Stimulated activated CD8-positive, alpha-beta memory T cell treated with anti-CD3 and anti-CD28 coated beads, Interleukin-7, amount 100 ng/mL, for 24 hours (primary cell): ENCODE results near the gene SBF2.
"Not testable (repeated sequence)": the region's sequence is repeated elsewhere in the genome, so short reads cannot be mapped to it uniquely, and the experiment has no call there.

Experiments used
- DNase-seq: peaks from one replicate; pipeline ENCODE4 v3.0.0-alpha.2; 2020; ENCODE audit warnings: low read depth

The SBF2 gene

DNA sequence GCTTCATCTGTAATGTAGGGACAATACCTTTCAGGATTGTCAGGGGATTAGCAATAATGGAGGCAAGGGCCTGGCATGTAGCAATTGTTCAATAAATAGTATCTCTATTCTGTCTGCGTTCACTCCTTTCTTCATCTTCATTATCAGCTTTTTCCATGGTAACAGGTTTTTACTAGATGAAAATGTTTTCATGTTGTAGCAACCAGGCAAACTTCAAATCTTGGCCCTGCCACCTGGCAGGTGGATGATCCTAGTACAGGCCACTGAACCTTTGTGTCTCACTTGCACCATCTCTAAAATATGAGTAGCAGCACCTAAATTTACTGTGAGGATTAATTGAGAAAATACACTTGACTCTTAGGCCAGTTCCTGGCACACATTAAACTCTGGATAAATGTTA, 546.8 kb downstream of the SBF2 start:
- no peak for DNase-seq

DNA sequence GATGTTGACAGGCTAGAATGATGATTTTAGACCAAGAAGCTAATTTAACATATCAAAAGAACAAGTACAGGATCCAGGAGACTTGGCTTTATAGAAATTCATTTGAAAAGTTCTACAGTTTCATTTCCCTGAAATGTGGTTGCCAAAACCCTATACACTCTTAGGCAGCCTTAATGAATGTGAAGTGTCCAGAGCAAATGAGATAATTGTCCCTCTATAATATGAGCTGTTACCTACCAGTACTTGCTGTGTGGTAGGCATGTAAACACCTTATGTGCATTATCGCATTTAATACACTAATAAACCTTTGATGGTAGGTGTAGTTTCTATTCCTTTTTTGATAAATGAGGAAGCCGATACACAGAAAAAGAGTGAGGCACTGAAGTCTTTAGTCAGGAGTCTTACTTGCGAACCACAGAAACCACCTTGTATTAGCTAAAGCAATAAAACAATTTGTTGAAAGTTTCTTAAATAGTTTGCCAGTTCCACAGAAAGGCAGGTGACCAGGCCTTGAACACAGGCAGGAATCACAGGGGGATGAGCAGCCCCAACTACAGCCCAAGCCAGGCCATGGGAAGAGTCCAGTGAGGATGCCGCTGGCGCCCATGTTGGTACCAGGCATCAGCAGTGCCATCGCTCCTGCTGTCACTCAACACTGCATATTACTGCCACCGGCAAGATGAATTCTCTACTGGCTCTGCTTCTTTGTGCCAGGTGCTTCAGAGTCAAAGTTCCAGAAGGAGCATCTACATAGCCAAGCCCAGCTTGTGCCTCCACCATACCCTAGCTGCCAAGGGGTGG, 548.4 kb downstream of the SBF2 start:
- no peak for DNase-seq

DNA sequence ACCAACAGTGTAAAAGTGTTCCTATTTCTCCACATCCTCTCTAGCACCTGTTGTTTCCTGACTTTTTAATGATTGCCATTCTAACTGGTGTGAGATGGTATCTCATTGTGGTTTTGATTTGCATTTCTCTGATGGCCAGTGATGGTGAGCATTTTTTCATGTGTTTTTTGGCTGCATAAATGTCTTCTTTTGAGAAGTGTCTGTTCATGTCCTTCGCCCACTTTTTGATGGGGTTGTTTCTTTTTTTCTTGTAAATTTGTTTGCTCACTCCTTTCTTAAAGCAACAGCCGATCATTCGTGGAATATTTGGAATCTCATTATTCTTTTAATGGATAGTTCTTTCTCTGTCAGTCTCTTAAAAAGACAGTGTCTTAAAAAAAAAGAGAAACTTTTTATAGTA, 550.5 kb downstream of the SBF2 start:
- DNase-seq: not testable (repeated sequence)

DNA sequence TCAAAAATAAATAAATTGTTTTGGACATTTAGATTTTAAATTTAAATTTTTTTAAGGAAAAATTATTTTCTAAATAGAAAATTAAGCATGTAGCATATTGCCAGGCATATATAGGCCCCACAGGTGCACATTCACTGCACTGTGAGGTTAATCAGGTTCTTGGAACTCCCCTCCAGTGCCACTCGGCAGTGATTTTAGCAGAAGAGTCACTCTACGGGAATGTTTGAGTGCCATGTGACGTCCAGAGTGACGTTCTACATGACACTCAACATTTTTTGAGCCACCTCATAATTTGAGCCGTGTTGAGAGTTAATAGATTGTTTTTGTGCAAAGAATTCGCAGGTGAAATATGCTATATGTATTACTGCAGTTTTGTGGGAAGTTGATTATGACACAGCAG, 552.8 kb downstream of the SBF2 start:
- DNase-seq: no peak

DNA sequence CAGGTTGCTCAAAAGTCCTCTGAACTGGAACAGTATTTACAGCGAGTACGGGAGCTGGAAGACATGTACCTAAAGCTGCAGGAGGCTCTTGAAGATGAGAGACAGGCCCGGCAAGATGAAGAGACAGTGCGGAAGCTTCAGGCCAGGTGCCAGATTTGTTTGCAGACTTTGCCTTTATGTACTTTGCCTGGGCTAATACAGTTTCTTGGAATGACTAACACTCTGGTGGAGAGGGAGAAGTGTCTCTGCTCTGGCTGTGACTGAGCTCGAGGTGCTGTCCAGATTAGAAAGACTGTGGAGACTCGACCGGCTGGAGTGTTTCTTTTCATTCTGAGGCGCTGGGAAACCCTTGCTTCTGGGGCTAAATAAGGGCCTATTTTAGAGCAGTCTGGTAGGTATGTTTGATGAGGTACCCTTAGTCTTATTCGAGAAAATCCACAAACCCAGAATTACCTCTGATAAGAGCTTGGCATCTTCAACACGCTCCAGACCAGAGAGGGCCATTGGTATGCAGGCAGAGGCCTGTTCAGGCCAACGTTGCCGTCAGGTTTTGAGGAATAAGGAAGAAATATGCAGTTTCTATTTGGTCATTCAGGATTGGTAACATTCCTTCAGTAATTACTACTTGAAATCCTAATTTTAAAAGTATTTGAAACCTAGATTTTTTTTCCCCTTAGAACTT, 553.7 kb downstream of the SBF2 start:
- no peak for DNase-seq

DNA sequence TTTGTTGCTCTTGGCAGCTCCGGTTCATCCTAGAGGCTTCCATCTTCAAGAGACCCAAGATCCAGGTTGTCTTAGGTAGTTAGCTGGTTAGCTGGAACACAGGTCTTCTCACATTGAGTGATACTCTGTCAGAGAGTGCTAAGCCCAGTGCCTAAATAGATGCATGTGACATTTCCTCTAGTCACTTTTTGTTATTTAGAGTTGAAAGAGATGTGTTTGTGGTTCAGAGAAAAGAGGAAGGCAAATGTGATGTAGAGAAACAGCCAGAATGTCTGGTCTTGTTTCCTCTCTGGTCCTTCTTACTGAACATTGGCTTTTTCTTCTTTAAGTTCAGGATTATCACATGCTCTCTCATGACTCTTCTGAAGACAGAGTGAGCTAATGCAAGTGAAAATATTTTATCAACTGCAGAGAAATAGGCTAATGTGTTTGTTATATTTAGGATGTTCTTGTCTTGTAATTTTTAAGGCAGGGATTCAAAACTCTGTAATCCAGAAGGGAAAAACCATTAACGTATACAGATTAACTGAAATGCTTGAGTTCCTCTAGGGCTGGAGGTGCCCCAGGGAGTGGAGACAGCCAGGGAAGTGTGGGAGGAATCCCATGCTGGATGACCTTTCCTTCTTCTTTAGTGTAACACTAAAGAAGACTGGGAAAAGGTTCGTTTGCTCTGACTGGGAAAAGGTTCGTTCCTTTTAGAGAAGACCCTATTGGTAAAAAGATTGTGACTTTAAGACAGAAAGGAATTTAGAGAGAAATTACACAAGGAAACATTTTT, 554.7 kb downstream of the SBF2 start:
- DNase-seq: no peak

DNA sequence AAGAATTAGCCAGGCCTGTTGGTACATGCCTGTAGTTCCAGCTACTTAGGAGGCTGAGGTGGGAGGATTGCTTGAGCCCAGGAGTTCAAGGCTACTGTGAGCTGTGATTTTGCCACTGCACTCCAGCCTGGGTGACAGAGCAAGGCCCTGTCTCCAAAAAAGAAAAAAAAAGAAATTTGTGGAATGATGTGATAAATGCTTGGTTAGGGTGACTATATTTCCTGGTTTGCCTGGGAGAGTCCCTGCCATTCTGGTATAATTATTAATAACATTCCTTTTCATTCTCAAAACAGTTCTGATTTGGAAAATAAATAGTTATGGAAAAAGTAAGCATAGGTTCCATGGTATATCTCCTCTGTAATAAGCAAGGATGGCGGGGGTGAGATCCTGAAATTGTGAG, 555.3 kb downstream of the SBF2 start:
- no peak for DNase-seq

DNA sequence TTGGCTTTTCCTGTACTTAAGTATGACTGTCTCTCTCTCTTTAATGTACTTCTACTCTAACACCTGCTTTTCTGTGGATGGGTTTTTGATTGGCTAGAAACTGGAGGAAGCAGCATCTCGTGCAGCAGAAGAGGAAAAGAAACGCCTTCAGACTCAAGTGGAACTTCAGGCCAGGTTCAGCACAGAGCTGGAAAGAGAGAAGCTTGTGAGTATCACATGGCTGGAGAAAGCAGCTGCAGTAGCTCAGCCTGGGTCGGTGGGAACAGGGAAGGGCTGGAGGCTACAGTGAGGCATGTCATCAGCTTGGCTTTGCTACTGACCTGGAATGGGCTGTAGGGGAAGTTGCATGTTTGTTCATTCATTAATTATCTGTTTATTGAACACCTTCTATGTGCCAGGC, 555.9 kb downstream of the SBF2 start:
- no peak for DNase-seq

DNA sequence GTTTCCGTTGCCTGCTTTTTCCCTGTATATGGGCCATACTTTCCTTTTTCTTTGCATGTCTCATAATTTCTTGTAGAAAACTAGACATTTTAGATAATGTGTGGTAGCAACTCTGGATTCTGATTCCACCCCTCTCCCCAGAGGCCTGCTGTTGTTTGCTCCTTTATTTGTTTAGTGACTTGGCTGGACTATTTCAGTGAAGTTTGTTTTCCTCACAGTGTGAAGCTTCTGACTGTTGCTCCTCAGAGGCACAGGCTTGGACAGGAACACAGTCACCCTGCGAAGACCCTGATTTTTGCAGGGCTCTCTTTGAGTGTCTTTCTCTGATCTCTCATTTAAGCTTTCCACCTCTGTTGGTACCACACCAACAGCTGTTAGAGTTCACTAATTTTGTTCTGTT, 557.7 kb downstream of the SBF2 start:
- no peak for DNase-seq

DNA sequence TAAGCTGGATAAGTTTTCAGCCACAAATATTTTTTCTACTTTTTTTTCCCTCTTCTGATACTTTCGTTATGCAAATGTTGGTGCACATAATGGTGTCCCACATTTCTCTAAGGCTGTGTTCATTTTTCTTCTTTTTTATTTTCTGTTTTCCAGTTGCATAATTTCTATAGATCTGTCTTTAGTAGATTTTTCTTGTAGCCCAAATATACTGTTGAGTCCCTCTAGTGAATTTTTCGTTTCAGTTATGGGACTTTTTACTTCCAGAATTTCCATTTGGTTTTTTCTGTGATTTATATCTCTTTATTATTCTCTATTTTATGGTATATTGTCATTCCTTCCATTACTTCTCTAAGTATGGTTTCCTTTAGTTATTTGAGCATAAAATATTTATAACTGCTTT, 558.1 kb downstream of the SBF2 start:
- no peak for DNase-seq

DNA sequence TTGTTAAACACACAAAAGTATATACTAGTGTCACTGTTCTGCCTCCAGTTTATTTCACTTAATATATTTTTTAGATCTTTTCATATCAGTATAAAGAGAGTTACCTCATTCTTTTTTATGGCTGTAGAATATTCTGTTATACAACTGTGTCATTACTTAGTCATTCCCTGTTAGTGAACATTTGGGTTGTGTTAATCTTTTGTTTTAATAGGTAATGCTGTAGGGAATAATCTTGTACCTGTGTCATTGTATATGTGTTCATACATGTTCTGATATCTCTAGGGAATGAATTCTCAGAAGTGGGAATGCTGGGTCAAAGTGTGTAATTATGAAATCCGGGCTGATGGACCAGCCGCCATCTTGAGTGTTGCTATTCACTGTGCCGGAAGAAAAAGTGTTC, 558.8 kb downstream of the SBF2 start:
- no peak for DNase-seq

DNA sequence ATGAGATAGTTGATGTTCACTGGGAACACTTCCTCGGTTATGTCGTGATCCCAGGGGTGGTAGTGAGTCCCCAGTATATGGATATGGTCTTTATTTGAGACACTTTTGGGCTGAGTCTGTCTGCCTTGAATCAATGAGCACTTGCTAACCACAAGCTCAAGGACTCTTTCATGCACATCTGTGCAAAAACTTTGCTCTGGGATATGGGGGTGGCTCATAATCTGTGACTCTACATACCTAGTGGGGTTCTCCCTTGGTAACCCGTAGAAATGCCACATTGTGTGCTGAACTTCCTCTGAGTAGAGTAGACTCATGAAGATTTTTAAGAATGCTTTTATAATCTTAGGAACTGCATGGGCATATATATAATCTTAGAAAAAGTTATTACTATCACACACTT, 560.8 kb downstream of the SBF2 start:
- no peak for DNase-seq

DNA sequence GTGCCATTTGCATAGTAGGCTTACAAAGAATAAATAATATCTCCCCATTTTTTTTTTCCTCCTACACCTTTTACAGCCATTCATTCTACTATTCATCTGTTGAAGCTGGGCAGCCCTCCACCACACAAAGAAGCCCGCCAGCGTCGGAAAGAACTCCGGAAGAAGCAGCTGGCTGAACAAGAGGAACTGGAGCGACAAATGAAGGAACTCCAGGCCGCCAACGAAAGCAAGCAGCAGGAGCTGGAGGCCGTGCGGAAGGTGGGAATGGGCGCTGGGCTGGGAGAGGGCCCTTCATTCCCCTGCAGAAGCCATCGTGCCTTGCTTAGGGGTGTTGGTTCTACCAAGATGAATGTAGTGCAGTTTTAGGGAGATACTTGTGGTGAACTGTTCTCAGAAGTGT, 561.6 kb downstream of the SBF2 start:
- DNase-seq: no peak

DNA sequence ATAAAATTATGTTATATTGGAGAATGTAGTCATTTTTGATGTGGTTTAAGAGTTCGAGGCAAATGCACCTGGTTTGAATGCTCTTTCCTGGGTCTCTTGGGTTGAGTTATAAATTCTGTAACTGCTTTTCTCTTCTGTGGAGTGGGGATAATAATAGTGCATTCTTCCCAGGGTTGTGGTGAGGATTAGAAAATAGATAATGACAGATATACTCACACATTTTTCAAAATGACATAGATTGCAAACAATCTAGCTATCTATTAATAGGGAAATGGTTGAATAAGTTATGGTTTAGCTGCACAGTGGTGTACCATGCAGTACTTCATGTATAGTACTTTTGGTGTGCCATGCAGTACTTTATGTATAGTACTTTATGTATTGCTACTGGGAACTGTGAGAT, 562.8 kb downstream of the SBF2 start:
- DNase-seq: no peak
